VCaP (cell line): ENCODE data around the gene CAMK1G.

Experiments
- H3K27ac ChIP-seq: fragments of 450-650 bp; 2 replicates; pipeline ENCODE4 v1.5.1; 2017
- CTCF ChIP-seq: fragments of 450-650 bp; conservative IDR thresholded peaks from 2 replicates; pipeline ENCODE4 v1.5.1; 2017; ENCODE audit warnings: mild to moderate bottlenecking, moderate library complexity

Gene CAMK1G

GRCh38 chr1:209620487-209620884, 37.0 kb downstream of the CAMK1G start:
- no peak overlapping the region for H3K27ac ChIP-seq
- no peak for TF ChIP-seq CTCF

GRCh38 chr1:209621286-209621685, 37.8 kb downstream of the CAMK1G start:
- H3K27ac ChIP-seq: peak overlapping the region; percentile 23; the same call in 1 of the 2 replicates
- no peak for TF ChIP-seq CTCF

DNA sequence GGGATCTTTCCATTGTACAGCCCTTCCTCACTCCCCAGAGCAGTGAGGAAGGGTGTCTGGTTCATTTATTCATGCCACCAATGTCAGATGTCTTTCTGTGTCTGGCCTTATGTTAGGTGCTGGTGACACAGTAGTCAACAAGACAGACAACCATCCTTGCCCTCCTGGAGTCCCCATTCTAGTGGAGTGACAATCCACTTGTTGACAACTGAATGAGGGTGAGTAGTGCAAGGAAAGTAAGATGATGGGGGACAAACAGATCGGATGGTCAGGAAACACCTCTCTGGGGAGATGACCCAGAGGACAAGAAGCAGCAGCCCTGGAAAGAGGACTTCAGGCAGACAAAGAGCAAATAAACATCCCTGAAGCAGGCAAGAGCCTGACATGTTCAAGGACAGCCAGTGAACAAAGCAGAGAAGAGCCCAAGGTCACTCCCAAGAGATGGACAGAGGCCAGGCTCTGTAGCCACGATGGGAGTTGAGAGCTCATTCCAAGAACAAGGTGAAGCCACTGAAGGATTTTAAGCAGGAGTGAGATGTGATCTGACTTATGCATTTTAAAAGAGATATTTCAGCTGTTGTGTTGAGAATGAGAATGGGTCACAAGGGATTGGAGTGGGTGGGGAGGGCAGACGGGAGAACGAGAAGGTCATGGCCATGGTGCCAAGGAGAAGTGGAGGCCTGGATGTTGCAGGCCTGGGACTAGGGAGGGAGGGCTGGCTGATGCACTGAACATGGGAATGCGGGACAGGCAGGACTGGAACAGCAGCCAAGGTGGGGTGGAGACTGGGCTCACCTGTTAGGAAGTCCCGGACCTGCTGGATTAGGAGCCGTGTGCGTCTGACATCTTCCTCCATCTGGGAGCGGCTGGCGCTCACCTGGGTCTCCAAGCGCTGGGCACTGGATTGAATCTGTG, 38.5 kb downstream of the CAMK1G start:
- peak overlapping the region; percentile 23; the same call in 1 of the 2 replicates for H3K27ac ChIP-seq
- TF ChIP-seq CTCF: no peak

GRCh38 chr1:209622841-209623829, 39.6 kb downstream of the CAMK1G start:
- no peak overlapping the region for H3K27ac ChIP-seq

GRCh38 chr1:209624558-209625549, 41.3 kb downstream of the CAMK1G start:
- H3K27ac ChIP-seq: no peak overlapping the region
- TF ChIP-seq CTCF: no peak

More at GRCh38 chr1:209622841-209623829, 39.6 kb downstream of the CAMK1G start:
- TF ChIP-seq CTCF: no peak

GRCh38 chr1:209625791-209626285, 42.3 kb downstream of the CAMK1G start:
- no peak overlapping the region for H3K27ac ChIP-seq
- TF ChIP-seq CTCF: no peak
